Endothelial cell (in vitro differentiated cells): ENCODE data around the gene DNAH9. TPM values are rescaled to one million over a fixed set of nuclear protein-coding genes. Genes with fewer than 3 reads are reported as not detected.

Source experiments
- DNase-seq: peaks from one replicate; pipeline ENCODE4 v3.0.0; 2021; ENCODE audit warnings: low spot score
- H3K27ac Mint-ChIP-seq: one replicate; pipeline ENCODE4 v1.8.0; 2021; ENCODE audit warnings: mixed read lengths, inconsistent platforms; ENCODE audit not compliant: unreplicated experiment
- H3K27me3 Mint-ChIP-seq: one replicate; pipeline ENCODE4 v1.8.0; 2021; ENCODE audit warnings: mild to moderate bottlenecking, moderate library complexity, mixed read lengths, inconsistent platforms; ENCODE audit not compliant: unreplicated experiment
- H3K36me3 Mint-ChIP-seq: one replicate; pipeline ENCODE4 v1.8.0; 2021; ENCODE audit warnings: mild to moderate bottlenecking, low read depth, mixed read lengths, inconsistent platforms; ENCODE audit not compliant: unreplicated experiment
- H3K4me1 Mint-ChIP-seq: one replicate; pipeline ENCODE4 v1.8.0; 2021; ENCODE audit warnings: mild to moderate bottlenecking, mixed read lengths, inconsistent platforms; ENCODE audit not compliant: unreplicated experiment
- H3K4me3 Mint-ChIP-seq: one replicate; pipeline ENCODE4 v1.8.0; 2021; ENCODE audit warnings: mild to moderate bottlenecking, mixed read lengths, inconsistent platforms; ENCODE audit not compliant: unreplicated experiment
- H3K9me3 Mint-ChIP-seq: one replicate; pipeline ENCODE4 v1.8.0; 2021; ENCODE audit warnings: mixed read lengths, inconsistent platforms; ENCODE audit not compliant: unreplicated experiment
- CTCF ChIP-seq: fragments of 200-600 bp; sonication (generic); IDR thresholded peaks from one replicate; pipeline ENCODE4 v1.5.0; 2021; ENCODE audit warnings: antibody characterized with exemption; ENCODE audit not compliant: unreplicated experiment
- total RNA-seq: library from RNA; stranded (reverse); fragmentation: NEBNext Ultra II Directional; extraction: Animal tissue kit (Norgen Biotek cat#: 25700); gene quantifications from one replicate; pipeline ENCODE4 v1.2.1, GENCODE V29; 2021; ENCODE audit not compliant: unreplicated experiment

The DNAH9 gene
- total RNA-seq, 1 donor from 2014 or later = not detected

- no peaks in the 10 kb centered on the region for H3K4me1 Mint-ChIP-seq
- TF ChIP-seq CTCF = no peak
- no peak for DNase-seq
- H3K4me3 Mint-ChIP-seq = no peak overlapping the region
- peaks cover 5% of the 10 kb centered on the region for H3K9me3 Mint-ChIP-seq
- no peaks in the 10 kb centered on the region for H3K27me3 Mint-ChIP-seq
- no peak overlapping the region for H3K27ac Mint-ChIP-seq
- H3K36me3 Mint-ChIP-seq = peaks cover 4% of the 10 kb centered on the region
Measured at GRCh38 chr17:11924076-11924475, 325.8 kb downstream of the DNAH9 start.

GRCh38 chr17:11925262-11926021 lies 327.2 kb downstream of the DNAH9 start:
- Mint-ChIP-seq H3K27ac (peak overlapping the region; percentile 61), H3K36me3 (no peaks in the 10 kb centered on the region), H3K27me3 (no peaks in the 10 kb centered on the region), H3K4me1 (no peaks in the 10 kb centered on the region), H3K4me3 (no peak overlapping the region), H3K9me3 (peaks cover 12% of the 10 kb centered on the region)
- TF ChIP-seq CTCF = no peak
- DNase-seq = no peak

- Mint-ChIP-seq H3K4me3 (no peak overlapping the region), H3K27me3 (no peaks in the 10 kb centered on the region), H3K4me1 (no peaks in the 10 kb centered on the region), H3K36me3 (no peaks in the 10 kb centered on the region), H3K27ac (no peak overlapping the region), H3K9me3 (peaks cover 21% of the 10 kb centered on the region)
- no peak for DNase-seq
- no peak for TF ChIP-seq CTCF
Measured at GRCh38 chr17:11928436-11928835, 330.2 kb downstream of the DNAH9 start.

- no peaks in the 10 kb centered on the region for H3K36me3 Mint-ChIP-seq
- H3K4me3 Mint-ChIP-seq = no peak overlapping the region
- H3K9me3 Mint-ChIP-seq = peaks cover 21% of the 10 kb centered on the region
- no peak overlapping the region for H3K27ac Mint-ChIP-seq
- no peaks in the 10 kb centered on the region for H3K27me3 Mint-ChIP-seq
- no peak for TF ChIP-seq CTCF
- no peak for DNase-seq
- H3K4me1 Mint-ChIP-seq = no peaks in the 10 kb centered on the region
Measured at GRCh38 chr17:11932337-11932898, 334.1 kb downstream of the DNAH9 start.

- H3K4me1 Mint-ChIP-seq = no peaks in the 10 kb centered on the region
- H3K4me3 Mint-ChIP-seq = no peak overlapping the region
- TF ChIP-seq CTCF = peak; percentile 94
- no peaks in the 10 kb centered on the region for H3K27me3 Mint-ChIP-seq
- H3K36me3 Mint-ChIP-seq = no peaks in the 10 kb centered on the region
- peak; percentile 70 for DNase-seq
- no peak overlapping the region for H3K27ac Mint-ChIP-seq
- H3K9me3 Mint-ChIP-seq = peaks cover 9% of the 10 kb centered on the region
Measured at GRCh38 chr17:11935734-11936406, 337.6 kb downstream of the DNAH9 start.
